Nephron progenitor cell (in vitro differentiated cells): ENCODE results near the gene PTGDS.

ENCODE experiments used
- DNase-seq: peaks from one replicate; pipeline ENCODE4 v3.0.0; 2021
- H3K27ac Mint-ChIP-seq: 2 replicates; pipeline ENCODE4 v1.8.0; 2021; ENCODE audit warnings: mild to moderate bottlenecking, moderate library complexity, mixed read lengths
- H3K27me3 Mint-ChIP-seq: 2 replicates; pipeline ENCODE4 v1.8.0; 2021; ENCODE audit warnings: mild to moderate bottlenecking, low read depth, mixed read lengths; ENCODE audit not compliant: poor library complexity
- H3K36me3 Mint-ChIP-seq: 2 replicates; pipeline ENCODE4 v1.8.0; 2021; ENCODE audit warnings: low read depth, mixed read lengths
- H3K4me1 Mint-ChIP-seq: 2 replicates; pipeline ENCODE4 v1.8.0; 2021; ENCODE audit warnings: mixed read lengths
- H3K4me3 Mint-ChIP-seq: 2 replicates; pipeline ENCODE4 v1.8.0; 2021; ENCODE audit warnings: mild to moderate bottlenecking, moderate library complexity, mixed read lengths
- H3K9me3 Mint-ChIP-seq: 2 replicates; pipeline ENCODE4 v1.8.0; 2021; ENCODE audit warnings: mild to moderate bottlenecking, moderate library complexity, mixed read lengths
- CTCF ChIP-seq: fragments of 200-600 bp; sonication (generic); IDR thresholded peaks from 2 replicates; pipeline ENCODE4 v1.5.0; 2021; ENCODE audit warnings: antibody characterized with exemption

PTGDS gene

GRCh38 chr9:136985853-136986252 is 8.5 kb downstream of the PTGDS start:
- H3K9me3 Mint-ChIP-seq = peaks cover 9% of the 10 kb centered on the region
- no peak overlapping the region for H3K4me3 Mint-ChIP-seq
- peaks cover 34% of the 10 kb centered on the region for H3K27me3 Mint-ChIP-seq
- H3K36me3 Mint-ChIP-seq = no peaks in the 10 kb centered on the region
- peak; percentile 5 for DNase-seq
- peaks cover 31% of the 10 kb centered on the region for H3K4me1 Mint-ChIP-seq
- H3K27ac Mint-ChIP-seq = no peak overlapping the region
- no peak for TF ChIP-seq CTCF

DNA sequence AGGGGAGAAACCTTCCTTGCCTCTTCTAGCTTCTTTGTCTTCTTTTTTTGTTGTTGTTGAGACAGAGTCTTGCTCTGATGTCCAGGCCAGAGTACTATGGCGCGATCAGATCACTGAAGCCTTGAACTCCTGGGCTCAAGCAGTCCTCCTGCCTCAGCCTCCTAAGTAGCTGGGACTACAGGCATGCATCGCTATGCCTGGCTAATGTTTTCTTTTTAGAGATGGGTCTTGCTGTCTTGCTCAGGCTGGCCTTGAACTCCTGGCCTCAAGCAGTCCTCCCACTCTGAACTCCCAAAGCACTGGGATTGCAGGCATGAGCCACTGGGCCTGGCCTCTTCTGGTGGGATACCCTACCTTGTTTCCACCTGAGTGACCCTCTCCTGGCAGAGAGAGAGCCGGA is 11.6 kb downstream of the PTGDS start:
- peaks cover 28% of the 10 kb centered on the region for H3K4me1 Mint-ChIP-seq
- no peak overlapping the region for H3K27ac Mint-ChIP-seq
- H3K27me3 Mint-ChIP-seq = peaks cover 31% of the 10 kb centered on the region
- H3K9me3 Mint-ChIP-seq = peaks cover 18% of the 10 kb centered on the region
- H3K4me3 Mint-ChIP-seq = no peak overlapping the region
- DNase-seq = no peak
- no peak for TF ChIP-seq CTCF
- no peaks in the 10 kb centered on the region for H3K36me3 Mint-ChIP-seq

DNA sequence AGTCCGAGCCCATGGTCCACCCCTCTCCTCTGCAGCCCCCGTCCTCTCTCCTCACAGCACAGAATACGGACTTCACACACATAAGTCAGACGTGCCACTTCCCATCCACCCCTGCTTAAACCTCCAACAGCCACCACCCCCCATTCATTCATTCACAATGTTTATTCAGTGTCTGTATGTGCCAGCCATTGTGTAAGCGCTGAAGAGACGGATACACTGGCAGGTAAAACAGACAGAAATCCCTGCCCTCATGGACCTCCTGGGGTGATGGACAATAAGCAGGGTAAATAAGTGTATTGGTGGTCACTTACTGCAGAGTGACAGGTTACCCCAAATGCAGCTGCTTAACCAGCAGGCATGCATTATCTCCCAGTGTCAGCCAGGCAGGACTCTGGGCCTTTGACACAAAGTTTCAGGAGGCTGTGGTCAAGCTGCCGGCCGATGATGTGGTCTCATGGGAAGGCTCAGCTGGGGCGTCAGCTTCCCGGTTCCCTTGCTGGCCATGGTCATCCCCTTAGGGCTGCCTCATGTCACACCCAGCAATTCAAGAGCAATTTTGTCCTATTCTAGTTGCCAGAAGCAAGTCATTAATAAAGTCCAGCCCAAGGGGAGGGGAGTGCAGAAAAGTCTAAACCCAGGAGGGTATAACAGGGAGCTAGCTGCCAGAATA is 13.1 kb downstream of the PTGDS start:
- H3K4me1 Mint-ChIP-seq = peaks cover 25% of the 10 kb centered on the region
- no peak for DNase-seq
- TF ChIP-seq CTCF = no peak
- H3K36me3 Mint-ChIP-seq = no peaks in the 10 kb centered on the region
- H3K9me3 Mint-ChIP-seq = peaks cover 18% of the 10 kb centered on the region
- peak overlapping the region; percentile 54 for H3K4me3 Mint-ChIP-seq
- peaks cover 32% of the 10 kb centered on the region for H3K27me3 Mint-ChIP-seq
- H3K27ac Mint-ChIP-seq = no peak overlapping the region

DNA sequence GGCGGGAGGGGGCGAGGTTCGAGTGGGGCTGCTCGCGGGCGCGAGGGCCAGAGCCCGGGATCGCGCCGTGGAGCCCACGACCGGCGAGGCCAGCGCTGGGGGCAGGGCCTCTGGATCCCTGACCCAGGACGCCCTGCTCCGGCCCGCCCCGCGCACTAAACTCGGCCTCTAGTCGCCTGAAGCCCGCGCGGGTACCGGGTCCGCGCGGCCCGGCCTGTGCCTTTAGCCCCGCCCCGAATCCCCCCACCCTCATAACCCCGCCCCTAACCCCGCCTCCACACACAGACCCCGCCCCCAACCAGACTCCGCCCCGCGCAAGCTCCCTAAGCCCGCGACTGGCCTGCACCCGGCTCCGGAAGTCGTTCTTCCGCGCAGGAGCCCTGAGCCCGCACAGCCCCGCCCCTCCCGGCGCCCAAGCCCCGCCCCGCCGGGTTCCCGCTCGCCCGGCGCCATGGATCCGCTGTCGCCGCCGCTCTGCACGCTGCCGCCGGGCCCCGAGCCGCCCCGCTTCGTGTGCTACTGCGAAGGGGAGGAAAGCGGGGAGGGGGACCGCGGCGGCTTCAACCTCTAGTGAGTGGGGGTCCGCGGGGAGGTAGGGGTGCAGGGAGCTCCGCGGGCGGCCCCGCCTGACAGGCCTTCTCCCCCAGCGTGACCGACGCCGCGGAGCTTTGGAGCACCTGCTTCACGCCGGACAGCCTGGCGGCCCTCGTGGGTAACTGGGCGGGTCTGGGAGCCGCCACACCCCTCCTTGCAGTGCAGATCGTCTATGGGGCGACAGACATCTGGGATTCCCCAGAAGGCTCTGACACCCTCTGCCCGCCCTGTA is 14.9 kb downstream of the PTGDS start, which contains the start of gene PAXX:
TSS of gene PAXX (plus strand) at position 430 of the 826 bp plus-strand sequence. CDS start at position 452, 22 bp downstream.
- H3K9me3 Mint-ChIP-seq = peaks cover 18% of the 10 kb centered on the region
- peaks cover 28% of the 10 kb centered on the region for H3K27me3 Mint-ChIP-seq
- peaks cover 25% of the 10 kb centered on the region for H3K4me1 Mint-ChIP-seq

GRCh38 chr9:136992819-136993369 is 15.6 kb downstream of the PTGDS start:
- no peak for DNase-seq
- H3K36me3 Mint-ChIP-seq = no peaks in the 10 kb centered on the region
- no peak for TF ChIP-seq CTCF
- H3K27me3 Mint-ChIP-seq = peaks cover 27% of the 10 kb centered on the region
- peaks cover 18% of the 10 kb centered on the region for H3K9me3 Mint-ChIP-seq
- H3K4me1 Mint-ChIP-seq = peaks cover 28% of the 10 kb centered on the region
- no peak overlapping the region for H3K27ac Mint-ChIP-seq
- peak overlapping the region; percentile 80 for H3K4me3 Mint-ChIP-seq

More for the DNA sequence above, 14.9 kb downstream of the PTGDS start, which contains the start of gene PAXX:
- H3K27ac Mint-ChIP-seq = no peak within 1 kb of the TSS
- no peak for TF ChIP-seq CTCF
- H3K4me3 Mint-ChIP-seq = peak within 1 kb of the TSS; percentile 80
- peak; percentile 99 for DNase-seq
- no peaks in the 10 kb centered on the region for H3K36me3 Mint-ChIP-seq
